IPS-NIHi7 (cell line): Measurements from ENCODE around the gene HMGN5.
A peak's percentile ranks its signal among the peaks of the same experiment; 100 is the strongest.

Experiments
- DNase-seq: peaks from one replicate; pipeline ENCODE4 v3.0.0; 2012; ENCODE audit warnings: mixed read lengths; ENCODE audit errors: extremely low spot score

Gene HMGN5, protein sequence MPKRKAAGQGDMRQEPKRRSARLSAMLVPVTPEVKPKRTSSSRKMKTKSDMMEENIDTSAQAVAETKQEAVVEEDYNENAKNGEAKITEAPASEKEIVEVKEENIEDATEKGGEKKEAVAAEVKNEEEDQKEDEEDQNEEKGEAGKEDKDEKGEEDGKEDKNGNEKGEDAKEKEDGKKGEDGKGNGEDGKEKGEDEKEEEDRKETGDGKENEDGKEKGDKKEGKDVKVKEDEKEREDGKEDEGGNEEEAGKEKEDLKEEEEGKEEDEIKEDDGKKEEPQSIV

DNA sequence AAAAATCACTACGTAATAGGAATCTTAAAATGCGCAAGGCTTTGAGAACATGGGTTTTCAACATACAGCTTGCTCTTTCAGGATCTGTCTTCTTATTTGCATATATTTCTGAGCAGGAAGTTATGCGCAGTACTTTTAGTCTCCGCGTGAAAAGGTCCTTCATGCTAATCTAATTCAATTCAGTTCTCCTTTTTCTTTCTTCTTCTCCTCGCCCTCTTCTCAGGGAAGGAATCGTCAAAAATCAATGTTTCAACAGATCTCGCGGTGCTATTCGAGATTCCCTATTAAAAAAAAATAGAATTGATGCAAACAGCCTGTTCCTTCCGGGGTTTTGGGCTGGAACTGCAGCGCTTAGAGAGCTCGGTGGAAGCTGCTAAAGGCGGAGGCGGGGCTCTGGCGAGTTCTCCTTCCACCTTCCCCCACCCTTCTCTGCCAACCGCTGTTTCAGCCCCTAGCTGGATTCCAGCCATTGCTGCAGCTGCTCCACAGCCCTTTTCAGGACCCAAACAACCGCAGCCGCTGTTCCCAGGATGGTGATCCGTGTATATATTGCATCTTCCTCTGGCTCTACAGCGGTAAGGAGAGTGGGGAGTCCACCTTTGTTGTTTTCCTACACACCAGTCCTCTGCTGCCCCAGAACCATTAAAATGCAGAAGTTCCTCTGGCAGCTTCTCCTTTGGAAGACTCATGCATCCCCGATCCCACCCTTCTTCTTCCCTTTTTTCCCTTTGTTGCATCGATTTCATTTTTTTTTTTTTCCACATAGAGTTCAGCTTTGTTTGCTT is at the start of gene HMGN5, which contains the start of gene SH3BGRL:
HMGN5 (minus strand) TSS at position 243 of the 785 bp plus-strand sequence. CDS start 80,364 bp downstream, outside the sequence.
SH3BGRL (plus strand) TSS at position 432 of the 785 bp plus-strand sequence; CDS start at position 531, 99 bp downstream.
- peak; percentile 70 for DNase-seq

- no peak for DNase-seq
These were observed 40.0 kb upstream of the HMGN5 start for GRCh38 chrX:81241753-81242152.

- no peak for DNase-seq
These were observed 39.1 kb upstream of the HMGN5 start for GRCh38 chrX:81240701-81241331.

- no peak for DNase-seq
These were observed 36.5 kb upstream of the HMGN5 start for GRCh38 chrX:81238166-81238565.

GRCh38 chrX:81237516-81237915 is 35.8 kb upstream of the HMGN5 start:
- DNase-seq: no peak

DNA sequence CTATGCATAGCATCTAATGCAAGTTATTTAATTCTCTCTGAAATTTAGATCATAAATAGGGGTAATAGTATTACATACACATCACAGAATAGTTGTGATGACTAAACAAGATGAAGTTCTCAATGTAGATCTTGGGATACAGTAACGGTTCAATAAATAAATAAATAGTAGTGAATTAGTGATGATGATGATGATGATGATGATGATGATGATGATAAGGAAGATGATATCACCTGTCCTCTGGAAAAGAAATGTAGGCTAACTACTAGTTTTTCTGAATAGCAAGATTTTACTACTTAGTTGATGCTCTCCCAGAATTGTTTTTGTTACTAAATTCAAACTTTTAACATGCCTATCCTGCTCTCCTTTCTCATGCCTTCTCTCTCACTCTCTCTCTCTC is 30.5 kb upstream of the HMGN5 start:
- DNase-seq: no peak

GRCh38 chrX:81231476-81231875 is 29.8 kb upstream of the HMGN5 start:
- no peak for DNase-seq

- DNase-seq: no peak
These were observed 28.2 kb upstream of the HMGN5 start for GRCh38 chrX:81229901-81230300.

- DNase-seq: no peak
These were observed 27.5 kb upstream of the HMGN5 start for GRCh38 chrX:81229229-81229628.

DNA sequence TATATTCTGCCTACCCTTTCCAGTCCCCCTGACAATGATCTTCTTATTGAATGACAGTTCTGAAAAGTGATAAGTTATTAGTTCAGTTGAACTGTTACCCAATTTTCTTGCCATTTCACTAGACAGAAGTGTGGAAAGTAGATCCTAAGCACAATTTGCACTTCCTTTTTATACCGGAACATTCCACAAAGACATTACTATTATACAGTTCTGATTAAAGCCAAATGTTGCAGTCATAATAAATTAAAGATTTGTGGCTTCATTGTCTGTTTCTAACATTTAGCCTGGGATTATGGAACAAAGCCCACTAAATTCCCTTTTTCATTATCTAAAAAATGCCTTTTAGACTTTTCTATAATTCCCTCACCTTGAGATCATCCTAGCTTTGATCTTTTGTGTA is 14.0 kb upstream of the HMGN5 start:
- no peak for DNase-seq

DNA sequence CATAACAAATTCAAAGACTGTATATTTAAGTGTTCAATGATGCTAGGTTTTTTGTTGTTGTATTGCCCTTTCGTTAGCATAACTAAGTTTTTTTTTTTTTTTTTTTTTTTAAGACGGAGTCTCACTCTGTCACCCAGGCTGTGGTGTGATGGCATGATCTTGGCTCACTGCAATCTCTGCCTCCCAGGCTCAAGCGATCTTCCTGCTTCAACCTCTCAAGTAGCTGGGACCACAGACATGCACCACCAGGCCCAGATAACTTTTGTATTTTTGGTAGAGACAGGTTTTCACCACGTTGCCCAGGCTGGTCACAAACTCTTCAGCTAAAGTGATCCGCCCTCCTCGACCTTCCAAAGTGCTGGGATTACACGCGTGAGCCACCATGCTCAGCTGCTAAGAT is 7.2 kb upstream of the HMGN5 start:
- DNase-seq: no peak

DNA sequence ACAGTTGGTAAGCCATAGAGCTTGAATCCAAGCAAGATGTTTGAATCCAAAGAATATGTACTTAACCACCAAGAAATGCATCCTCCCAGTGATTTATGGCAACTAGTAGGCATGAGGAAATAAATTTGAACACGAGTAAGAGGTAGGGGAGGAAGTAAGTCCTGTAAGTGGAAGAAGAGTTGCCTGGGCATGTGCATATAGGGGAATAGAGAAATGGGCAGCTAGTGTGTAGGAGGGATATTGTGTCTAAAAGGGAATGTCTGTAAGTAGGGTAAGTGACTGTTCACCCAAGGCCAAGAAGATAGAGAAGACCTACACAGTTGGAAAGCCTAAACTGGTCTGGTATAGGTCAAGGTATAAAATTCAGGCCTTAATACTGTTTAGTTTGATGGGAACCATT is 4.8 kb upstream of the HMGN5 start:
- no peak for DNase-seq

DNA sequence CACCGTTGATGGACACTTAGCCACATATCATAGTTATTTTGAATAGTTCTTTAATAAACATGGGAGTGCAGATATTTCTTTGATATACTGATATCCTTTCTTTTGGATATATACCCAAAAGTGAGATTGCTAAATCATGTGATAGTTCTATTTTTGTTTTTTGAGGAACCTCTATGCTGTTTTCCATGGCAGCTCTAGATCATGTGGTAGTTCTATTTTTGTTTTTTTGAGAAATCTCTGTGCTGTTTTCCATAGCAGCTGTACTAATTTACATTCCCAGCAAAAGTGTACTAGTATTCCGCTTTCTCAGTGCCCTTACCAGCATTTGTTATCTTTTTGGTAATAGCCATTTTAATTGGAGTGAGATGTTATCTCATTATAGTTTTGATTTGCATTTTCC is 3.8 kb upstream of the HMGN5 start:
- DNase-seq: no peak

DNA sequence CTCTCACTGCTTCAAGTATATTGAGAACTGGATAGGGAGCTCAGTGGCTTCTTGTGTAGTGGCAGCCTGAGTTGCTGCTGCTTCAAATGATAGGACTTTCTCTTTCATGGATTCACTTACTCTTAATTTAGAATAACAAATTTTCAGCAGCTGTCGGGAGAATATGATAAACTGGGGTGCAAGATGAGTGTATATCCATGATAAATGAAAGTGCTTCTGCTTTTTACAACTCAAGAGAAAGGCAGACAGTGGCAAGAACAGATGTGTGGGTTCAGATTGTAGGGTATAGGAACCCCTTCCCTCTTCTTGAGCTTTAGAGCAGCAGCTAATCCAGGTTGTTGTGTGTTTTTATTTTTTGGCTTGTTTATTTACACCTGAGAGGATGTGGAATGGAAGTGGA is 1.2 kb upstream of the HMGN5 start:
- no peak for DNase-seq

DNA sequence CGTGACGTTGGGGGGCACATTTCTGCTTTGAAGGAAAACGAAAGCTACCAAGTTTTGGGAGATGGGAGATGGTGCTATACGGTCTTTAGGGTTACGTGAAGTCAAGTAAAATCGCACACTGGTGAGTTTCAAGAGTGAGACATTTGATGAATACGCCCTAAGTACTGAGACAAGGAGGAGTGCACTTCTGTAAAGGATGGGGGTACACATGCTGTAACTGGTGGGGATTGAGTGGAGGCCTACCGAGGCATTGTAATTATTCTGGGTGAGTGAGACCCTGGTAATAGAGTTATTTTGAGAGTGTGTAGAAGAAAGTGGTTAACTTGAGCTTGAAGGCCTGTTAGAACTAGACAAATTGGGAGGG is 725 bp upstream of the HMGN5 start:
- DNase-seq: no peak

GRCh38 chrX:81201071-81201470 is 642 bp downstream of the HMGN5 start:
- DNase-seq: no peak

GRCh38 chrX:81195712-81196111 is 6.0 kb downstream of the HMGN5 start:
- peak; percentile 49 for DNase-seq

- DNase-seq: no peak
These were observed 6.5 kb downstream of the HMGN5 start for GRCh38 chrX:81195259-81195658.

DNA sequence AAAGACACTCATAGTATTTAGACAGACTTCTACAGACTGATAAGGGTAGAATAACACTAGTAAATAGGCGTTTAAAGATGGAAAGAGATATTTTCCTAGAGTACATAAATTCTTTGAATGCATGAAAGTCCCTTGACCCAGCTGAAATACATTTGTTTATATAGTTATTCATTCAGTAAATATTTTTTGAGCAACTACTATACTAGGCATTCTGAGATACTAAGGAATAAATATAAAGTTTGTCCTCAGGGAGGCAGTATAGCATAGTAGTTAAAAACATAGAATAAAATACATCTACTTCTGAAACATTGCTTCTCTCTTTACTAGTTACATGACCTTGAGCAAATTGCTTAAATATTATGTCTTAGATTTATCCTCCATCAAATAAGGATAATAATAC is 27.4 kb downstream of the HMGN5 start:
- no peak for DNase-seq

GRCh38 chrX:81168391-81168790 is 33.3 kb downstream of the HMGN5 start:
- DNase-seq: no peak

DNA sequence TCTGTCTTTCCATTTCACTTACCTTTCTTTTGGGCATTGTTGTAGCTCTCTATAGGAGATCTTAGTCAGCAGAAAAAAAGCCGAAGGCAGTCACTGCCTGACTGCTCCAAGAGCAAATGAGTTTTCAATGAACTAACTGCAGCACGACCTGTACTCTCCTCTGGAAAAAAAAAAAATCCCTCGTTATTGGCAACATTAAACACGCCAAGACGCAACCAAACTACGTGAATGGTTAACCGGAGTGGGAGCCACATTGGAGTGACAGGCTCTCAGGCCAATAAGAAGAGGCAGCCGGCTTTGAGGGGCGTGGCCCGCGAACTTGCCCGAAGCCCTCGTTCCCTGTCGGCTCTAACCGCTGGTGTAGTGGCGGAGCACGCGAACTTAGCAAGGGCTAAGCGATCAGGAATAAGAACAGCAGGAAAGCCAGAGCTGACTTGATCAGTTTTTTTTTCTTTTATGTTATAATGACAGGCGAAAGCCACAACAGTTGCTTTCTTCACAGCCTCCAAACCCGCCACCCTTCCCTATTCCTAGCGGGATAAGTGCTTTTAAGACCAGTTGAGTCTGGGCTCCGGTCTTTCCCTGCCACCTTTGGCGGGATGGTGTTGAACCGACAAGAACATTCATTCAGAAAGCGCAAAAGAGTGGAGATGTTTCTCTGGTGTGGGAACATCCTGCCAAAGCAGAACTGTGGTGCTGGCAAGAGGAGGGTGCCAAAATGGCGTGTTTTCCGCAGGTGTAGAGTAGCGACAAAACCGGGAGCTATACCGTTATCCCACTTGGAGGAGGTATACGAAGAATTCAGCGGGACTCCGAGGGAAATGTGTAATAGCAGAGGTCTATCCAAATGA is 80.0 kb downstream of the HMGN5 start:
- peak; percentile 80 for DNase-seq

GRCh38 chrX:81120936-81121371 is 80.8 kb downstream of the HMGN5 start:
- DNase-seq: peak; percentile 24
